DMS 273 treated with DMSO at 0.1 percent for 48 hours (cell line): ENCODE results near the gene PPM1M.

Experiments used
- DNase-seq: peaks from one replicate; lab custom pipeline; 2025; lab: John Stamatoyannopoulos, UW

PPM1M gene

GRCh38 chr3:52245322-52246263 lies at the start of gene PPM1M:
Gene PPM1M (plus strand): TSS chr3:52245759. CDS start chr3:52245825, 66 bp downstream.
- no peak for DNase-seq

- no peak for DNase-seq
Observed at GRCh38 chr3:52195823-52196331, 49.7 kb upstream of the PPM1M start.

- DNase-seq: no peak
Observed at GRCh38 chr3:52196977-52197376, 48.6 kb upstream of the PPM1M start.

- no peak for DNase-seq
Observed at GRCh38 chr3:52197499-52197841, 48.1 kb upstream of the PPM1M start.

GRCh38 chr3:52197842-52198625 lies 47.5 kb upstream of the PPM1M start, which contains the start of gene ALAS1:
Gene ALAS1 (plus strand): TSS chr3:52198160. CDS start chr3:52199242, 1,082 bp downstream.
- DNase-seq: peak; percentile 16

- no peak for DNase-seq
Observed at GRCh38 chr3:52198643-52199608, 46.6 kb upstream of the PPM1M start.

GRCh38 chr3:52200981-52201679 lies 44.4 kb upstream of the PPM1M start:
- DNase-seq: no peak

- no peak for DNase-seq
Observed at GRCh38 chr3:52202384-52203077, 43.0 kb upstream of the PPM1M start.

- no peak for DNase-seq
Observed at GRCh38 chr3:52203701-52204100, 41.9 kb upstream of the PPM1M start.

- DNase-seq: no peak
Observed at GRCh38 chr3:52204337-52205073, 41.1 kb upstream of the PPM1M start.

GRCh38 chr3:52205727-52206372 lies 39.7 kb upstream of the PPM1M start:
- DNase-seq: no peak

GRCh38 chr3:52208556-52208955 lies 37.0 kb upstream of the PPM1M start:
- no peak for DNase-seq

GRCh38 chr3:52210037-52210436 lies 35.5 kb upstream of the PPM1M start:
- no peak for DNase-seq

- no peak for DNase-seq
Observed at GRCh38 chr3:52210550-52211046, 35.0 kb upstream of the PPM1M start.

GRCh38 chr3:52211268-52211891 lies 34.2 kb upstream of the PPM1M start:
- DNase-seq: no peak

- DNase-seq: no peak
Observed at GRCh38 chr3:52213005-52213404, 32.6 kb upstream of the PPM1M start.

GRCh38 chr3:52213901-52214300 lies 31.7 kb upstream of the PPM1M start:
- DNase-seq: no peak

- no peak for DNase-seq
Observed at GRCh38 chr3:52215351-52215750, 30.2 kb upstream of the PPM1M start.
